IPS-20b (cell line): Measurements from ENCODE around the gene PLCXD1.

ENCODE experiments used
- H3K27ac ChIP-seq: one replicate; pipeline ENCODE4 v1.5.1; 2013; ENCODE audit warnings: low read length
- H3K27me3 ChIP-seq: 2 replicates; pipeline ENCODE4 v1.6.1; 2013; ENCODE audit warnings: mild to moderate bottlenecking, low read length, inconsistent platforms; ENCODE audit not compliant: insufficient read depth
- H3K36me3 ChIP-seq: 2 replicates; pipeline ENCODE4 v1.6.1; 2013; ENCODE audit warnings: low read depth, mild to moderate bottlenecking, inconsistent platforms, low read length, moderate library complexity; ENCODE audit not compliant: insufficient read depth
- H3K4me1 ChIP-seq: 2 replicates; pipeline ENCODE4 v1.6.1; 2013; ENCODE audit warnings: mild to moderate bottlenecking, control low read depth, inconsistent platforms, low read length, moderate library complexity; ENCODE audit not compliant: insufficient read depth
- H3K4me3 ChIP-seq: 2 replicates; pipeline ENCODE4 v1.5.1; 2013; ENCODE audit warnings: mild to moderate bottlenecking, low read length, inconsistent platforms
- H3K9ac ChIP-seq: 2 replicates; pipeline ENCODE4 v1.6.1; 2013; ENCODE audit warnings: low read depth, mild to moderate bottlenecking, inconsistent platforms, low read length, moderate library complexity
- H3K9me3 ChIP-seq: 2 replicates; pipeline ENCODE4 v1.6.1; 2013; ENCODE audit warnings: mild to moderate bottlenecking, low read depth, low read length, inconsistent platforms; ENCODE audit not compliant: insufficient read depth

The PLCXD1 gene

GRCh38 chrX:285076-285677 is 4.0 kb downstream of the PLCXD1 start:
- Histone ChIP-seq H3K9ac (no peak overlapping the region), H3K36me3 (peaks cover 60% of the 10 kb centered on the region), H3K27ac (no peak overlapping the region), H3K9me3 (no peaks in the 10 kb centered on the region; the same call in 1 of the 2 replicates), H3K4me1 (peaks cover 4% of the 10 kb centered on the region; the same call in 1 of the 2 replicates), H3K27me3 (no peaks in the 10 kb centered on the region), H3K4me3 (no peak overlapping the region)

GRCh38 chrX:287670-288069 is 6.5 kb downstream of the PLCXD1 start:
- no peaks in the 10 kb centered on the region for H3K27me3 ChIP-seq

GRCh38 chrX:288561-288991 is 7.4 kb downstream of the PLCXD1 start:
- H3K9me3 ChIP-seq = no peaks in the 10 kb centered on the region; the same call in 1 of the 2 replicates
- no peak overlapping the region for H3K27ac ChIP-seq
- H3K27me3 ChIP-seq = no peaks in the 10 kb centered on the region
- no peak overlapping the region for H3K9ac ChIP-seq
- H3K4me1 ChIP-seq = peaks cover 4% of the 10 kb centered on the region; the same call in 1 of the 2 replicates
- peaks cover 91% of the 10 kb centered on the region for H3K36me3 ChIP-seq
- no peak overlapping the region for H3K4me3 ChIP-seq

More at GRCh38 chrX:287670-288069, 6.5 kb downstream of the PLCXD1 start:
- H3K9me3 ChIP-seq = no peaks in the 10 kb centered on the region; the same call in 1 of the 2 replicates
- peaks cover 82% of the 10 kb centered on the region for H3K36me3 ChIP-seq
- H3K4me3 ChIP-seq = no peak overlapping the region
- H3K4me1 ChIP-seq = peaks cover 4% of the 10 kb centered on the region; the same call in 1 of the 2 replicates
- H3K27ac ChIP-seq = no peak overlapping the region
- no peak overlapping the region for H3K9ac ChIP-seq

- no peak overlapping the region for H3K9ac ChIP-seq
- H3K4me3 ChIP-seq = no peak overlapping the region
- H3K36me3 ChIP-seq = peaks cover 89% of the 10 kb centered on the region
- no peak overlapping the region for H3K27ac ChIP-seq
- H3K9me3 ChIP-seq = no peaks in the 10 kb centered on the region
- H3K4me1 ChIP-seq = no peaks in the 10 kb centered on the region
- H3K27me3 ChIP-seq = no peaks in the 10 kb centered on the region
These were observed 9.4 kb downstream of the PLCXD1 start for GRCh38 chrX:290476-291166.

GRCh38 chrX:291411-291901 is 10.3 kb downstream of the PLCXD1 start:
- H3K4me1 ChIP-seq = no peaks in the 10 kb centered on the region
- H3K27me3 ChIP-seq = no peaks in the 10 kb centered on the region
- H3K4me3 ChIP-seq = no peak overlapping the region
- no peaks in the 10 kb centered on the region for H3K9me3 ChIP-seq
- H3K36me3 ChIP-seq = peaks cover 87% of the 10 kb centered on the region
- no peak overlapping the region for H3K9ac ChIP-seq
- H3K27ac ChIP-seq = no peak overlapping the region

- Histone ChIP-seq H3K9ac (no peak overlapping the region), H3K27ac (no peak overlapping the region), H3K9me3 (no peaks in the 10 kb centered on the region), H3K4me3 (no peak overlapping the region), H3K4me1 (no peaks in the 10 kb centered on the region), H3K27me3 (no peaks in the 10 kb centered on the region), H3K36me3 (peaks cover 78% of the 10 kb centered on the region)
These were observed 12.0 kb downstream of the PLCXD1 start for GRCh38 chrX:292900-293897.

GRCh38 chrX:295136-295535 is 14.0 kb downstream of the PLCXD1 start:
- peaks cover 76% of the 10 kb centered on the region for H3K36me3 ChIP-seq
- no peaks in the 10 kb centered on the region for H3K4me1 ChIP-seq
- H3K9ac ChIP-seq = no peak overlapping the region
- no peaks in the 10 kb centered on the region for H3K9me3 ChIP-seq
- no peaks in the 10 kb centered on the region for H3K27me3 ChIP-seq
- no peak overlapping the region for H3K4me3 ChIP-seq
- H3K27ac ChIP-seq = no peak overlapping the region

- peaks cover 72% of the 10 kb centered on the region for H3K36me3 ChIP-seq
These were observed 17.8 kb downstream of the PLCXD1 start for GRCh38 chrX:298993-299392.

GRCh38 chrX:300334-300733 is 19.2 kb downstream of the PLCXD1 start:
- Histone ChIP-seq H3K27me3 (no peaks in the 10 kb centered on the region), H3K9ac (no peak overlapping the region), H3K9me3 (no peaks in the 10 kb centered on the region), H3K36me3 (peaks cover 69% of the 10 kb centered on the region), H3K4me1 (no peaks in the 10 kb centered on the region), H3K27ac (no peak overlapping the region), H3K4me3 (no peak overlapping the region)

More at GRCh38 chrX:298993-299392, 17.8 kb downstream of the PLCXD1 start:
- Histone ChIP-seq H3K27ac (no peak overlapping the region), H3K4me1 (no peaks in the 10 kb centered on the region), H3K27me3 (no peaks in the 10 kb centered on the region), H3K9me3 (no peaks in the 10 kb centered on the region), H3K9ac (no peak overlapping the region; the same call in 1 of the 2 replicates), H3K4me3 (no peak overlapping the region)

- no peak overlapping the region for H3K9ac ChIP-seq
- H3K27me3 ChIP-seq = no peaks in the 10 kb centered on the region
- H3K4me3 ChIP-seq = no peak overlapping the region
- H3K4me1 ChIP-seq = no peaks in the 10 kb centered on the region
- H3K27ac ChIP-seq = no peak overlapping the region
- no peaks in the 10 kb centered on the region for H3K9me3 ChIP-seq
- H3K36me3 ChIP-seq = peaks cover 81% of the 10 kb centered on the region
These were observed 21.8 kb downstream of the PLCXD1 start for GRCh38 chrX:302975-303374.
